HCT116 (cell line): ENCODE data around the gene SKP2. TPM values are rescaled to one million over a fixed set of nuclear protein-coding genes. Genes with fewer than 3 reads are reported as not detected.

ENCODE experiments used
- ATAC-seq: fragments of 200-7000 bp; cut with Tn5 transposase; 2 replicates; pipeline ENCODE4 v1.9.1; 2020; ENCODE audit warnings: mild to moderate bottlenecking, moderate library complexity
- BruUV-seq: library from RNA; stranded (reverse); fragments of 400-500 nt; replicated peaks from 2 replicates; lab custom pipeline; 2021; lab: Mats Ljungman, UMichigan
- CTCF ChIA-PET: fragments of 300-600 bp; sonication (Branson Sonifier 250); formaldehyde crosslinking; loops from one replicate; lab custom pipeline; 2021; ENCODE audit warnings: antibody characterized with exemption; lab: Charles Lee
- POLR2A ChIA-PET: fragments of 300-600, 350-600 bp; sonication (Branson Sonifier 250); formaldehyde crosslinking; loops from one replicate; lab custom pipeline; 2021; ENCODE audit warnings: antibody characterized with exemption; lab: Charles Lee
- RAD21 ChIA-PET, 2 experiments: fragments of 300-600 bp; sonication (Branson Sonifier 250); formaldehyde crosslinking; loops; one replicate each; lab custom pipeline; 2023; ENCODE audit warnings: low total read pairs in 2 of 2; ENCODE audit not compliant: uncharacterized antibody in 2 of 2, unreplicated experiment in 2 of 2, low non-redundant PET in 1 of 2; lab: Charles Lee
- DNase-seq: peaks from one replicate; pipeline ENCODE4 v3.0.0-alpha.2; 2010; ENCODE audit warnings: low read depth, low spot score
- H2AFZ ChIP-seq: fragments of 200-600 bp; shearing (Covaris generic), sonication (generic); 2 replicates; pipeline ENCODE4 v1.6.1; 2017; ENCODE audit warnings: low read depth, mixed run types, mixed read lengths, antibody characterized with exemption, low read length; ENCODE audit not compliant: poor library complexity, severe bottlenecking
- H3K27ac ChIP-seq: 2 replicates; pipeline ENCODE4 v1.5.1; 2012; ENCODE audit warnings: low read depth, low read length
- H3K27me3 ChIP-seq: fragments of 200-600 bp; sonication (generic); 2 replicates; pipeline ENCODE4 v1.6.1; 2016; ENCODE audit warnings: mixed run types, low read length, mixed read lengths; ENCODE audit not compliant: insufficient read depth
- H3K36me3 ChIP-seq, 2 experiments: fragments of 200-500 bp in 1 of 2; fragments of 200-600 bp in 1 of 2; sonication (Bioruptor generic) in 1 of 2; sonication (generic) in 1 of 2; 2 replicates each; pipeline versions ENCODE4 v1.5.1 to v1.6.1; 2014 to 2016; ENCODE audit warnings: low read length in 2 of 2, inconsistent platforms in 1 of 2, mixed read lengths in 1 of 2, mixed run types in 1 of 2; ENCODE audit not compliant: insufficient read depth in 2 of 2, control insufficient read depth in 1 of 2
- H3K4me1 ChIP-seq, 2 experiments: fragments of 200-600 bp in 1 of 2; sonication (generic) in 1 of 2; 2 replicates each; pipeline versions ENCODE4 v1.5.1 to v1.6.1; 2012 to 2017; ENCODE audit warnings: low read length in 2 of 2, inconsistent platforms in 1 of 2, mild to moderate bottlenecking in 1 of 2, mixed read lengths in 1 of 2, mixed run types in 1 of 2, moderate library complexity in 1 of 2; ENCODE audit not compliant: insufficient read depth in 2 of 2, control insufficient read depth in 1 of 2
- H3K4me2 ChIP-seq: fragments of 200-600 bp; sonication (generic); 2 replicates; pipeline ENCODE4 v1.6.1; 2017; ENCODE audit warnings: mixed run types, low read length, mixed read lengths
- H3K4me3 ChIP-seq, 2 experiments: fragments of 200-600 bp in 1 of 2; sonication (generic) in 1 of 2; replicated peaks in 1 of 2; 2 replicates each; pipeline ENCODE4 v1.5.1; 2011 to 2016; ENCODE audit warnings: low read length in 2 of 2, control low read depth in 1 of 2, low read depth in 1 of 2, mild to moderate bottlenecking in 1 of 2, mixed read lengths in 1 of 2, mixed run types in 1 of 2
- H3K79me2 ChIP-seq: fragments of 200-600 bp; sonication (generic); 2 replicates; pipeline ENCODE4 v1.6.1; 2017; ENCODE audit warnings: mild to moderate bottlenecking, mixed run types, low read length, moderate library complexity, mixed read lengths; ENCODE audit not compliant: insufficient read depth
- H3K9ac ChIP-seq: fragments of 200-600 bp; sonication (generic); 2 replicates; pipeline ENCODE4 v1.6.1; 2016; ENCODE audit warnings: low read length, mixed read lengths
- H3K9me2 ChIP-seq: fragments of 200-600 bp; sonication (generic), shearing (Covaris generic); 2 replicates; pipeline ENCODE4 v1.6.1; 2017; ENCODE audit warnings: mixed run types, mild to moderate bottlenecking, moderate library complexity; ENCODE audit not compliant: insufficient read depth
- H3K9me3 ChIP-seq, 2 experiments: fragments of 200-500 bp in 1 of 2; fragments of 200-600 bp in 1 of 2; sonication (Bioruptor generic) in 1 of 2; sonication (generic) in 1 of 2; 2 replicates each; pipeline ENCODE4 v1.6.1; 2014 to 2017; ENCODE audit warnings: low read length in 2 of 2, mixed read lengths in 2 of 2, inconsistent platforms in 1 of 2, low read depth in 1 of 2, mild to moderate bottlenecking in 1 of 2, mixed run types in 1 of 2, moderate library complexity in 1 of 2; ENCODE audit not compliant: control insufficient read depth in 1 of 2, insufficient read depth in 1 of 2
- H4K20me1 ChIP-seq: fragments of 200-600 bp; sonication (generic), shearing (Covaris generic); 2 replicates; pipeline ENCODE4 v1.6.1; 2017; ENCODE audit warnings: mixed run types, mild to moderate bottlenecking, moderate library complexity; ENCODE audit not compliant: insufficient read depth
- ATF3 ChIP-seq: IDR thresholded peaks from 2 replicates; pipeline ENCODE4 v1.6.1; 2012
- CEBPB ChIP-seq: IDR thresholded peaks from 2 replicates; pipeline ENCODE4 v1.6.1; 2012; ENCODE audit warnings: low read depth
- CTCF ChIP-seq, 3 experiments: fragments of 200-600 bp in 1 of 3; sonication (generic) in 1 of 3; IDR thresholded peaks in 2 of 3; conservative IDR thresholded peaks in 1 of 3; 2 replicates each; pipeline ENCODE4 v1.5.1; 2012 to 2017; ENCODE audit warnings: low read depth in 2 of 3, low read length in 2 of 3, antibody characterized with exemption in 1 of 3, borderline replicate concordance in 1 of 3, control low read depth in 1 of 3, mild to moderate bottlenecking in 1 of 3, mixed read lengths in 1 of 3, mixed run types in 1 of 3, moderate library complexity in 1 of 3; ENCODE audit not compliant: insufficient read depth in 1 of 3
- EGR1 ChIP-seq: IDR thresholded peaks from 2 replicates; pipeline ENCODE4 v1.6.1; 2012; ENCODE audit warnings: low read depth
- EZH2 ChIP-seq: fragments of 200-600 bp; sonication (generic); IDR thresholded peaks from 2 replicates; pipeline ENCODE4 v1.6.1; 2017; ENCODE audit warnings: antibody characterized with exemption, mixed run types
- FOSL1 ChIP-seq: IDR thresholded peaks from 2 replicates; pipeline ENCODE4 v1.6.1; 2012; ENCODE audit warnings: low read depth
- MAX ChIP-seq: IDR thresholded peaks from 2 replicates; pipeline ENCODE4 v1.6.1; 2012
- POLR2A ChIP-seq: IDR thresholded peaks from 2 replicates; pipeline ENCODE4 v1.7.0; 2011; ENCODE audit warnings: borderline replicate concordance; ENCODE audit not compliant: insufficient read depth, insufficient read length; ENCODE audit errors: extremely low read depth
- POLR2AphosphoS5 ChIP-seq: IDR thresholded peaks from 2 replicates; pipeline ENCODE4 v1.6.1; 2011; ENCODE audit warnings: mild to moderate bottlenecking, low read depth, low read length, moderate library complexity
- SIN3A ChIP-seq: IDR thresholded peaks from 2 replicates; pipeline ENCODE4 v1.6.1; 2012; ENCODE audit warnings: low read depth
- SP1 ChIP-seq: IDR thresholded peaks from 2 replicates; pipeline ENCODE4 v1.6.1; 2012; ENCODE audit warnings: low read depth
- SRF ChIP-seq: IDR thresholded peaks from 2 replicates; pipeline ENCODE4 v1.6.1; 2012; ENCODE audit warnings: low read depth
- ZFX ChIP-seq: fragments of 450-650 bp; IDR thresholded peaks from 2 replicates; pipeline ENCODE4 v1.6.1; 2017
- ZNF274 ChIP-seq: fragments of 200-500 bp; sonication (Bioruptor generic); IDR thresholded peaks from 2 replicates; pipeline ENCODE4 v1.6.1; 2014; ENCODE audit warnings: mild to moderate bottlenecking, low read depth, low read length, inconsistent platforms
- intact Hi-C: fragments of 100-400 bp; cut with micrococcal nuclease; formaldehyde crosslinking; loops from 2 replicates; pipeline ENCODE4 v1.10.0; 2022
- total RNA-seq: library from RNA; stranded (reverse); gene quantifications from one replicate; pipeline ENCODE4 v1.2.1, GENCODE V29; 2021; ENCODE audit not compliant: unreplicated experiment

Gene SKP2
- total RNA-seq, 1 experiment from 2014 or later: 44.3 TPM

DNA sequence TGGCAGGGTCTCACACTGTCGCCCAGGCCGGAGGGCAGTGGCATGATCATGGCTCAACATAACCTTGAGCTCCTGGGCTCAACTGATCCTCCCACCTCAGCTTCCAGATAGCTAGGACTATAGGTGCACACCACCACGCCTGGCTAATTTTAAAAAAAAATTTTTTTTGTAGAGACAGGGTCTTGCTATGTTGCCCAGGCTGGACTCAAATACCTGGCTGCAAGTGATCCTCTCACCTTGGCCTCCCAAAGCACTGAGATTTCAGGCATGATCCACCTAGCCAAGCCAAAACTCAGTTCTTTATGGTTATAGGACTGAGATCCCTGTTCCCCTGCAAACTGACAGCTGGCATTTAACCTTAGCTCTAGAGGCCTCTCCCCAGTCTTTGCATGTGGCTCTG, 5.5 kb upstream of the SKP2 start:
- no TSS peak for BruUV-seq

More for the DNA sequence above, 5.5 kb upstream of the SKP2 start:
- H3K9me2 ChIP-seq: no peaks in the 10 kb centered on the region
- H3K27ac ChIP-seq: no peak overlapping the region
- no peak overlapping the region for H2AFZ ChIP-seq
- DNase-seq (no peak), ATAC-seq (no peak)
- ChIA-PET POLR2A (no interaction called here), CTCF (no interaction called here), RAD21 (no interaction called here)
- no peak overlapping the region for H3K4me3 ChIP-seq
- no peak for TF ChIP-seq EZH2
- TF ChIP-seq CTCF (IDR thresholded peaks at IDR 0.05 in 2 of 3, conservative IDR thresholded peaks at IDR 0.05 in 1 of 3; ENCODE audit: borderline replicate concordance in 1 of 3, insufficient read depth in 1 of 3, low read depth in 2 of 3, low read length in 2 of 3): no peak
- no peak for TF ChIP-seq SIN3A
- TF ChIP-seq FOSL1: no peak
- TF ChIP-seq ATF3: no peak
- no peak for TF ChIP-seq POLR2A
- no peak for TF ChIP-seq SRF
- no peak for TF ChIP-seq ZNF274
- TF ChIP-seq POLR2AphosphoS5: no peak
- no peak for TF ChIP-seq MAX
- TF ChIP-seq EGR1: no peak
- TF ChIP-seq CEBPB: no peak
- no peak for TF ChIP-seq ZFX
- TF ChIP-seq SP1: no peak
- no peak overlapping the region for H3K9ac ChIP-seq
- H3K36me3 ChIP-seq: no peaks in the 10 kb centered on the region
- H4K20me1 ChIP-seq: no peaks in the 10 kb centered on the region
- H3K79me2 ChIP-seq: no peaks in the 10 kb centered on the region
- no peaks in the 10 kb centered on the region for H3K9me3 ChIP-seq
- H3K4me1 ChIP-seq: peaks cover 3 to 6% of the 10 kb centered on the region in 2 experiments; a peak in 2 of 4 replicates
- H3K4me2 ChIP-seq: no peak overlapping the region
- intact Hi-C loops: no loop called here
- H3K27me3 ChIP-seq: no peaks in the 10 kb centered on the region
